Measurements from ENCODE around the gene CPN2.
A peak's percentile ranks its signal among the peaks of the same experiment; 100 is the strongest.

The CPN2 gene

GRCh38 chr3:194328942-194329582 is 22.1 kb downstream of the CPN2 start:
- FAIRE-seq (no peak), DNase-seq (ENCODE audit: insufficient read length, low spot score) (no peak)
- TF ChIP-seq SPI1 (IDR thresholded peaks at IDR 0.05; ENCODE audit: low read depth, low read length) (no peak), TAF1 (IDR thresholded peaks at IDR 0.05; ENCODE audit: low read depth, low read length) (no peak), POLR2AphosphoS5 (IDR thresholded peaks at IDR 0.05; ENCODE audit: low read depth, low read length) (no peak), POU2F2 (IDR thresholded peaks at IDR 0.05; ENCODE audit: low read depth, low read length) (no peak), PAX5 (IDR thresholded peaks at IDR 0.05; ENCODE audit: insufficient read depth, low read length, severe bottlenecking) (no peak), POLR2A (IDR thresholded peaks at IDR 0.05; ENCODE audit: low read depth, low read length) (no peak)

- FAIRE-seq (no peak), DNase-seq (ENCODE audit: insufficient read length, low spot score) (no peak)
- TF ChIP-seq POU2F2 (IDR thresholded peaks at IDR 0.05; ENCODE audit: low read depth, low read length) (no peak), SPI1 (IDR thresholded peaks at IDR 0.05; ENCODE audit: low read depth, low read length) (no peak), PAX5 (IDR thresholded peaks at IDR 0.05; ENCODE audit: insufficient read depth, low read length, severe bottlenecking) (no peak), TAF1 (IDR thresholded peaks at IDR 0.05; ENCODE audit: low read depth, low read length) (no peak), POLR2AphosphoS5 (IDR thresholded peaks at IDR 0.05; ENCODE audit: low read depth, low read length) (no peak), POLR2A (IDR thresholded peaks at IDR 0.05; ENCODE audit: low read depth, low read length) (no peak)
Measured at GRCh38 chr3:194328053-194328657, 23.0 kb downstream of the CPN2 start.

DNA sequence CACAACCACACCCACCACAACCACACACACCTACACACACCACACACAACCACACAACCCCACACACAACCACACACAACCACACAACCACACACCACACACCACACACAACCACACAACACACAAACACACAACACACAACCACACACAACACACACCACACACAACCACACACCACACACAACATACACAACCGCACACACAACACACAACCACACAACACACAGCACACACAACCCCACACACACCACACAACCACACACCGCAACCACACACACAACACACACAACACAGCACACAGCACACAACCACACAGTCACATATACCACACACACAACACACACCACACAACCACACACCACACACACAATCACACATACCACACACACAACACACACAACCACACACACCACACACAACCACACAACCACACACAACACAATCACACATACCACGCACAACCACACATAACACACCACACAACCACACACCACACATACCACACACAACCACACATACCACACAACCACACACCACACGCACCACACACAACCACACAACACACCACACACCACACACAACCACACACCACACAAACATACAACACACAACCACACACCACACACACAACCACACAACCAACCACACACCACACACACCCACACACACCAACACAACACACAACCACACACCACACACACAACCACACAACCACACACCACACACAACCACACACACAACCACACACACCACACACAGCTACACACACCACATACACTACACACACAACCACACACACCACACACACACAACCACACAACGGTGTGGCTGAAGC is 23.7 kb downstream of the CPN2 start:
- FAIRE-seq (peak; percentile 94), DNase-seq (ENCODE audit: insufficient read length, low spot score) (no peak)
- no peak for TF ChIP-seq POLR2AphosphoS5 (IDR thresholded peaks at IDR 0.05; ENCODE audit: low read depth, low read length)
- TF ChIP-seq TAF1 (IDR thresholded peaks at IDR 0.05; ENCODE audit: low read depth, low read length) = no peak
- TF ChIP-seq SPI1 (IDR thresholded peaks at IDR 0.05; ENCODE audit: low read depth, low read length) = no peak
- no peak; the same call in 1 of the 2 replicates for TF ChIP-seq POU2F2 (IDR thresholded peaks at IDR 0.05; ENCODE audit: low read depth, low read length)
- no peak for TF ChIP-seq POLR2A (IDR thresholded peaks at IDR 0.05; ENCODE audit: low read depth, low read length)
- TF ChIP-seq PAX5 (IDR thresholded peaks at IDR 0.05; ENCODE audit: insufficient read depth, low read length, severe bottlenecking) = no peak

DNA sequence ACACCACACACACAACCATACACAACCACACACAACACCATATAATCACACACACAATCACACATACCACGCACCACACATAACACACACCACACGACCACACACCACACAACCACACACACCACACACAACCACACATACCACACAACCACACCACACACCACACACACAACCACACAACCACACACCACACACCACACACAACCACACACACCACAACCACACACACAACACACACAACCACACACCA is 24.2 kb downstream of the CPN2 start:
- DNase-seq (ENCODE audit: insufficient read length, low spot score) = no peak
- TF ChIP-seq PAX5 (IDR thresholded peaks at IDR 0.05; ENCODE audit: insufficient read depth, low read length, severe bottlenecking) (no peak), SPI1 (IDR thresholded peaks at IDR 0.05; ENCODE audit: low read depth, low read length) (no peak), POLR2AphosphoS5 (IDR thresholded peaks at IDR 0.05; ENCODE audit: low read depth, low read length) (no peak), POU2F2 (IDR thresholded peaks at IDR 0.05; ENCODE audit: low read depth, low read length) (no peak; the same call in 1 of the 2 replicates), TAF1 (IDR thresholded peaks at IDR 0.05; ENCODE audit: low read depth, low read length) (no peak), POLR2A (IDR thresholded peaks at IDR 0.05; ENCODE audit: low read depth, low read length) (no peak)
- FAIRE-seq = no peak

DNA sequence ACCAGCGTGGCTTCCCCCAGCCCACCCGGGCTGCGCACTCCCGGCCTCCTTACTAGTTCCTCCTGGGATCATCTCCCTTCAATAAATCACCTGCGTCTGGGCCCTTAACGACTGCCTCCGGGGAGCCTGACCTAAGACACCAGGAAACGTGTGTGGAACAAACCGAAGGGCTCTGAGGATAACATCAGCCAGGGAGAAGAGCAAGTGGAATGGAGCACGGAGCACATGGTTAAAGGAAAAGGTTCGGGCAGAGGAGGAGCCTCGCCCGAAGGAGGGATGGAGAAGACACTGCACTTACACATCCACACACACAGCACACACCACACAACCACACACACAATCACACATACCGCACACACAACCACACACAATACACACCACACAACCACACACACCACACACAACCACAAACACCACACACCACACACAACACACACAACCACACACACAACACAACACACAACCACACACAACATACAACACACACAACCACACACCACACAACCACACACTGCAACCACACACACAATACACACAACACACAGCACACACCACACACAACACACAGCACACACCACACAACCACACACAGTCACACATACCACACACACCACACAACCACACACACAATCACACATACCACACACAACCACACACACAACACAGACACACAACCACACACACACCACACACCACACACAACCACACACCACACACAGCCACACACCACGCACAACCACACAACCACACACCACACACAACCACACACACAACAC is 24.7 kb downstream of the CPN2 start:
- no peak for FAIRE-seq
- TF ChIP-seq TAF1 (IDR thresholded peaks at IDR 0.05; ENCODE audit: low read depth, low read length) (no peak), POU2F2 (IDR thresholded peaks at IDR 0.05; ENCODE audit: low read depth, low read length) (no peak), SPI1 (IDR thresholded peaks at IDR 0.05; ENCODE audit: low read depth, low read length) (no peak), POLR2AphosphoS5 (IDR thresholded peaks at IDR 0.05; ENCODE audit: low read depth, low read length) (no peak), PAX5 (IDR thresholded peaks at IDR 0.05; ENCODE audit: insufficient read depth, low read length, severe bottlenecking) (no peak), POLR2A (IDR thresholded peaks at IDR 0.05; ENCODE audit: low read depth, low read length) (no peak)

DNA sequence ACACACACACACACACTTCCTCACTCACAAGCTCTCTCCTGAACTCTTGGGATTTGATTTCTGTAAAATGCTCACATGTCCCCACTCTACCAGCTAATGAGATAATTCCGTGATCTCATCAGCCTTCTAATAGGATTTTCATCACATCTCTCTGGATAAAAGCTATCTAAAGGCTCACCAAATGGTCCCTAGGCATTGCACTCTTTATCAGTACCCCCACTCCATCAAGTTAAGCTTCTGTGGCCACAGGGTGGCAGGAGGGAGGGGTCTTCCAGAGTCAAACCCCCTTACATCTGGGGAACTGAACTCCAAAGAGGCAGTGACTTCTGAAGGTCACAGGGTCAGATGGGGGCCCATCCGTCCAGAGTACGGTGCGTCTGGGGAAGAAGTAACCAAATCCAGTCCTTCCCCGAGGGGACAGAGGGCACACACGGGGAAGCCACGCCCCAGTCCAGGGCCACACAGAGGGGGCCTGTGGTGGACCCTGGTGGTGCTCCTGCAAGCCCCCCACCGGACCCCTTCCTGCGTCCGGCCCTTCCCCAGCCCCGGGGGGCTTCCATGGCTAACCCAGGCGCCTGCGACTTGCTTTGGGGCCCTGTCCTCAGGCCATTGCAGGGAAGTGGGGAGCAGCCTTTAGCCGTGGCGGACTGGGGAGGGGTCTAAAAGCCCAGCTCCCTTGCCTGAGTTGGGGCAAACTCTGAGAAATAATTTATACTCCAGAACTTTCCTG is 25.5 kb downstream of the CPN2 start:
- DNase-seq (ENCODE audit: insufficient read length, low spot score) (no peak), FAIRE-seq (no peak)
- TF ChIP-seq PAX5 (IDR thresholded peaks at IDR 0.05; ENCODE audit: insufficient read depth, low read length, severe bottlenecking) (no peak), POLR2A (IDR thresholded peaks at IDR 0.05; ENCODE audit: low read depth, low read length) (no peak), SPI1 (IDR thresholded peaks at IDR 0.05; ENCODE audit: low read depth, low read length) (no peak), POLR2AphosphoS5 (IDR thresholded peaks at IDR 0.05; ENCODE audit: low read depth, low read length) (no peak), TAF1 (IDR thresholded peaks at IDR 0.05; ENCODE audit: low read depth, low read length) (no peak), POU2F2 (IDR thresholded peaks at IDR 0.05; ENCODE audit: low read depth, low read length) (no peak)

More for the DNA sequence above, 24.7 kb downstream of the CPN2 start:
- no peak for DNase-seq (ENCODE audit: insufficient read length, low spot score)

DNA sequence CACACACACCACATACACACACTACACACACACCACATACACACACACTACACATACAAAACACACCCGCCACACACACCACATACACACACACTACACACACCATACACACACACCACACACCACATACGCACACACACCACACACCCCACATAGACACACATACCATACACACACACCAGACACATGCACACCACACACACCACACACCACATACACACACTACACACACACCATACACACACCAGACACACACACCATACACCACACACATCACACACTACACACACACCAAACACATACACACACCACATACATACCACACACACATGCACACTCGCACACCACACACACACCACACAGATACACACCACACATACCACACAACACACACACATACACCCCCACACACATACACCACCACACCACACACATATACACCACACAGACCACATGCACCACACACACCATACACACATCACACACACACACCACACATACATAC is 26.3 kb downstream of the CPN2 start:
- DNase-seq (ENCODE audit: insufficient read length, low spot score) = no peak
- FAIRE-seq = no peak
- no peak for TF ChIP-seq POU2F2 (IDR thresholded peaks at IDR 0.05; ENCODE audit: low read depth, low read length)
- TF ChIP-seq POLR2A (IDR thresholded peaks at IDR 0.05; ENCODE audit: low read depth, low read length) = no peak
- no peak for TF ChIP-seq PAX5 (IDR thresholded peaks at IDR 0.05; ENCODE audit: insufficient read depth, low read length, severe bottlenecking)
- TF ChIP-seq POLR2AphosphoS5 (IDR thresholded peaks at IDR 0.05; ENCODE audit: low read depth, low read length) = no peak
- TF ChIP-seq TAF1 (IDR thresholded peaks at IDR 0.05; ENCODE audit: low read depth, low read length) = no peak
- TF ChIP-seq SPI1 (IDR thresholded peaks at IDR 0.05; ENCODE audit: low read depth, low read length) = no peak
